UCSD-AML1 (cell line): ENCODE data around the gene TMEFF2.
"Not testable (repeated sequence)": the region's sequence is repeated elsewhere in the genome, so short reads cannot be mapped to it uniquely, and the experiment has no call there.

ENCODE experiments used
- DNase-seq: peaks from one replicate; lab custom pipeline; 2025; ENCODE audit not compliant: unreplicated experiment; lab: John Stamatoyannopoulos, UW

TMEFF2 gene

DNA sequence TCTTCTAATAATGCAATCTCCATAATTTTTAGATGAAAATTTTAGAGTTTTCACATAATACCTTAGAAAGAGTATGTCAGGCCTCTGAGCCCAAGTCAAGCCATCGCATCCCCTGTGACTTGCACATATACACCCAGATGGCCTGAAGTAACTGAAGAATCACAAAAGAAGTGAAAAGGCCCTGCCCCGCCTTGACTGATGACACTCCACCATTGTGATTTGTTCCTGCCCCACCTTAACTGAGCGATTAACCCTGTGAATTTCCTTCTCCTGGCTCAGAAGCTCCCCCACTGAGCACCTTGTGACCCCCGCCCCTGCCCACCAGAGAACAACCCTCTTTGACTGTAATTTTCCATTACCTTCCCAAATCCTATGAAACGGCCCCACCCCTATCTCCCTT is 64.4 kb downstream of the TMEFF2 start:
- DNase-seq: not testable (repeated sequence)

DNA sequence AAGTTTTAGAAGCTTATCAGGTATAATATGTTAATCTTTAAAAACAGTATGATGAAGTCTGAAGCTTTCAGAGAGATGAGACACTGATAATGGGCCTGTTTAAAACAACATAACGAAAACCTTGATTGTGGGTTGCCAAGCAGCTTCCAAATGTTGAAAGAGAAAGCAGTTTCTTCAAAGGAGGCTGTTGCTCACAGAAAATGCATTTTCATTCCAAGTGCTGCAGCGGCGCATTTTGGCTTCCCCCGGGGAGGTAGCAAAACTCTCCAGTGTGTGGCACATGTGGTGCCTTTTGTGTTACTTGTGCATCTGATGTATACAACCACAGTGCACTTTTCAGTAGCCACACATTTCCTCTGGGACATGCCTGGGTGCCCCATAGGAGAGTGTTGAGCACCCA is 66.1 kb downstream of the TMEFF2 start:
- DNase-seq: no peak

DNA sequence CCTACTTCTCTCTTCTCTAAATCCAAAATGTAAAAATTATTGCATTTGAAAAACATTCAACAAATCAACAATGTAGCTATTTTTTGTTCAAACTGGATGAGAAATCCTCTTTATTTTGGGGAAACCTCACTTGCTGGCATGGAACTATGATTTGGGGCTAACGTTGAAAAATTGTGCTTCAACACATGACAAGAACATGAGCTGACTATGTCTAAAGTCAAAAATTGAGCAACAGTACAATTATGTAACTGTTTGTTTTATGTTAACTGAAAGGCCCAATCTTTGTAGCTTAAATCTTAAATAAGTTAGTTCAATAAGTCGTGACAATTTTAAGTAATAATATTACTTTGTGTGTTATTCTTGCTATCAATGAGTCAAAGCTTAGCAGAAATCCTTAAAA is 67.3 kb downstream of the TMEFF2 start:
- DNase-seq: no peak

DNA sequence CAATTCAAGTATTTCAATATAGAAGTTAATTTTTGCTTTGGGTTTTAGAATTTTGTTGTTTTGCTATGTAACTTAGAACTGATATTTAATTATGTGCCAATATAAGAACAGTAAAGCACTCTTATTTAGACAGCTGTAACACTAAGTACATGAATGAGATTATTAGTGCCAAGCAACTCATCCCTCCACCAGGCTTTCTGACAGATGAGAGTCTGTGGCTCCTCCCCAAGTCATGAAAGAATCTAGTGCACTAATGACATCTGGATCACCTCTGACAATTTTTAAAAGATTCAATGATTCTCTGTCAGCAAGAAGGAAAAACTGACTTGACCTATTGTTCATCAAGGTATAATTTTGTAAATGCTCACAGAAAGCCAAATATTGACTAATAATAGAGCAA is 67.8 kb downstream of the TMEFF2 start:
- DNase-seq: no peak

DNA sequence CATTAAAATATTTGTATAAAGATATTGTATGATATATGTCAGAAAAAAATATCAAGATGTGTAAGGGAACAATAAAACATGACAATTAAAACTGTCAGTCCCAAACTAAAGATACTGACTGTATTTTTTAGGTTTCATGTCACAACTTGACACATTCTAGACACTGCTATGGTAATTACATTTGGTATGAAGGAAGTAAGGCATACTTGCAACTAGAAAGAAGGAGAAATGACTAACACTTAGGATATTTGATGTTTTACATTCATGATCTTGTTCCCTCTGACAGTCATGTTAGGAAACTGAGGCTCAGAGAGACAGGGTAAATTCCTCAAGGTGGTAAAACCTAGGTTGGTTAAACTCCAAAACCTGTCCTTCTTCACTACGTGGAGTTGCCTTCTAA is 68.3 kb downstream of the TMEFF2 start:
- no peak for DNase-seq

DNA sequence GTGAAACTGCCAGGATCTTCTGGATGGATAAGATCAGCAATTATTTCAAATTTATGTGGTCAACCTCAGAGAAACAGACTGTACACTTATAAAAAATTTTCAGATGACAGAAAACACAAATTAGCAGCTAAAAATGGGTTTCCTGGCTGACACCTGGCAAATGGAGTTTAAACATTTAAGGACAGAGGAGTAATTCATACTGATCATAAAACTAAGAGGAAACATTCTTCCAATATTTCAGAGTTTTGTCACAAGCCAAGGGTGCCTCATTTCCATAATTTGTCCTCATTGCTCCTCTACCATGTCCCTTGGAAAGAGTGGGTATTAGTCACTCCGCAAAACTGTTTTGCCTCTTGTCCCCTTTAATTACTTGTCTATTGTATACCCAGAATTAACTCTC is 70.2 kb downstream of the TMEFF2 start:
- no peak for DNase-seq

DNA sequence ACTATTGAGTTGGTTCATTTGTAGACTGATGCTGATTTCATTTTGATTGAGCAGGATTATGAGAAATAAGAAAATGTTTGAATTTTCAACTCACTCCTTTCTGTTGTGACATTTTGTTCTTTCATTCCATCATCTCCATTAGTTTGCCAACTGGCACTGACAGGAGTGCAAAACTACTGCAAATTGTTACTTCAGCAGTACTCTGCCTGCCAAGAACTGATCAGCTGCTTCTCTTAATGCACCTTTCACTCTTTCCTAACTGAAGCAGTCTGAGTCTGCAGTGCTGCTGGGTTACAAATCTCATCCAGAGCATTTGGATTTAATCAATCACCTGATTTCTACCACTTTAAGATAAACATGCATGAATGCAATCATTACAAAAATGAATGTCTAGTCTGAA is 70.9 kb downstream of the TMEFF2 start:
- no peak for DNase-seq

DNA sequence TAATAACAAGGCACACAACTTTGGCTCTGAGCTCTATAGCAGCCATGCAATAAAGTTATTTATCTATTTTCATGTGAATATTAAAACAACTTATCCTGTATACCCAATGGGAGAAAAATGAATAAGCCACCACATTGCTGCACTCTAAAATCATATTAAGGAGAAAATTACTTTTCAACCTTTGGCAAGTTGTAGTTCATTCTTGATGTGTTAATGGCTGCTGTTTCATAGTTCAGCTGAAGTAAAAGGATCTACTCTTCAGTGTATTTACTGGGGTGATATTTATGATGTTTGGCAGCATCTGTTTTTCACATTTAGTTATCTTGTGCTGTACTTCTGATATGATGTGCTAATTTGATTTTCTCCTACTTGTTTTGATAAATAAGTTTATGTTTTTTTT is 71.8 kb downstream of the TMEFF2 start:
- no peak for DNase-seq

DNA sequence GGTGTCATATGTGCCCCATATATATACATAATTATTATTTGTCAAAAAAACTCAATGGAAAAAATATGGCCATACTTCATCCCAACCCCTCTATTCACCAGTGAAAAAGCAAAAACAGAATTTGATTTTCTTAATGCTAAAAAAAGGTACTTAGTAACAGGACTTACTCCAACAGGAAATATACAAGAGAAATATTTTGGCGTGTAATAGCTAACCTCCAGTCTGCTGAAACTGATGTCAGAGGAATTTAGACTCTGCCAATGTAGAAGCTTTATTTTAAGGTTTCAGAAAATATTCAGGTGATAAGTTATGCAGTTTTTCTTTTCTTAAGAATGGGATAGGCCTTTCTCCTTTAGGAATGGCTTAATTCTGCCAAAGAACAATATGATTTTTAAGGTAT is 72.6 kb downstream of the TMEFF2 start:
- DNase-seq: no peak

DNA sequence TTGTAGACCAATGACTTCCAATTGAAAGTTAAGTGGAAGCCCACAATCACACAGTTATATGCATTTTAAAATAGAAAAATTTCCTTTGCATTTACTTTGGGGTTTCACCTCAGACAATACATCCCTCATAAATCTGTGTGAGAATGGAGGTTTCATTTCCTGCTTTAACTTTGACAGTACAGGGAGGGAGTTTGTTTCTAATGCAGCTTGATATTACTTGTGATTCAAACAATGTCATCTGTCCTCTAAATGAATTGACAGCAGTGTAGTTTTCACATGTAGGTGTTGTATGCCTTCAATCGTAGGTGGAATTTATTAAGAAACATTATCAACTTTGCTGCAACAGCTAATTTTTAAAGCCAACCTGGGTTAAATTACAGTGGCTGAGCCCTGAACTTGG is 75.2 kb downstream of the TMEFF2 start:
- DNase-seq: no peak

DNA sequence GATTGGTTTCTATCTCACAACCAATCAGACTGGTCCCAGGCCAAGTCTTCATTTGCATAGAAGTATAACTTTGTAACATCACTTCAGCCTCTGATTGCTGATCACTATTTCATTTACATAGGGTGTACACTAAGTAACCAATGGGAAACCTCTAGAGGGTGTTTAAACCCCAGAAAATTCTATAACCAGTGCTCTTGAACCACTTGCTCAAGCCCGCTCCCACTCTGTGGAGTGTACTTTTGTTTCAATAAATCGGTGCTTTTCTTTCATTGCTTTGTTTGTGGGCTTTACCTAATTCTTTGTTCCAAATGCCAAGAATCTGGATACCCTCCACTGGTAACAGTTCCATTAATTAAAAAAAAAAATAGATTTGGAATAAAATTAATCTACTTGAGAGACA is 77.0 kb downstream of the TMEFF2 start:
- DNase-seq: no peak

DNA sequence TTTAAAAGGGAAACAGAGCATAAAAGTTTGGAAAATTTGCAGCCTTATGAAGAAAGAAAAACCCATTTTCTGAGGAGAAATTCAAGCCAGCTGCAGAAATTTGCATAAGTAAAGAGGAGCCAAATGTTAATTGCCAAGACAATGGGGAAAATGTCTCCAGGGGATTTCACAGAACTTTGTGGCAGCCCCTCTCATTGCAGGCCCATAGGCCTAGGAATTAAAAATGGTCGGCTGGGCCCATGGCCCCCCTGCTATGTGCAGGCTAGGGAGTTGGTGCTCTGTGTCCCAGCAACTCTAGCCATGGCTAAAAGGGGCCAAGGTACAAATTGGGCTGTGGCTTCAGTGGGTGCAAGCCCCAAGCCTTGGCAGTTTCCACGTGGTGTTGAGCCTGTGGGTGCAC is 83.2 kb downstream of the TMEFF2 start:
- not testable (repeated sequence) for DNase-seq

DNA sequence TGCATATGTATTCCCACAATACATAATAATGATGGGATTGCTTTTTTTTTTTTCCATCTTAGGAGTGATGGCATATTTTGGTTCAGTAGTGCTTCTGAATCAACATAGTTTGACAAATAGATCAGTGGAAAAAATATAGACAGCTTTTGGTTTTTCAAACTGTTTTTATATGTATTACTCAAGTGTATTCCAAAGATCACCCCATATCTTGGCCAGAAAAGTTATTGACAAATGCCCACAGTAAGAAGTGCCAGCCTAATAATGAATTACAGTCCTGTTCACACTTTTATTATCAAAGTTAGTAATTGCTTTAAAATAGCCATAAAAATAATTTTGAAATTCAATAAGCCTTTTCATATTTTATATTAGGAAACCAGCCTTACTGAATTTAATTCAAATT is 95.0 kb downstream of the TMEFF2 start:
- no peak for DNase-seq

DNA sequence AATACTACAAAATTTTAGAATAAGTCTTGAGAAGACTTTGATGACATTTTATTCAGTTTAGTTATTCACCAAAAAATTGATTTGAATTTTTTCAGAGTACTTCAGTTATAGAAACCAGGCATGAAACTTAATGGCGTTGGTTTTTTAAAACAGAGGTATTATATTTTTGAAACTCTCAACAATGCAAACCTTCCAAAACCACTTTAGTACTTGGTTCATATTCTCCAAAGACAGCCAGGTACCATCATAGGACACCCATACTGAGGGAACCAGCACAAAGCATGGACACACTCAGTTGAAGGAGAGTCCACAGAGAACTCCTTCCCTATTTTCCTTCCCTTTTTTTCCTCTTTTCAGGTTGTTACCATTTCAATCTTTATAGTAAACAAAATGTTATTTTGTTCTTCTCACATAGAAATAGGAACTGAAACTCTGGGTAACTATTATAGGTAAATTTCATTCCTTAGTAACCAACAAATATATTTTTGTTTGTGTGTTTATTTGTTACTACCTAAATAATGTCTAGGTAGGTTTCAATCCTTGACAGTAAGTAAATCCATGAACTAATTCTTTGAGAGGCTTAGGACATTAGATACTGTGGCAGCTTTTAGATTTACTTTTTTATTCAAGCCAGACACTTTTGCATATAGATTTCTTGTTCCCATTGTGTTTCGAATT is 95.8 kb downstream of the TMEFF2 start:
- no peak for DNase-seq

DNA sequence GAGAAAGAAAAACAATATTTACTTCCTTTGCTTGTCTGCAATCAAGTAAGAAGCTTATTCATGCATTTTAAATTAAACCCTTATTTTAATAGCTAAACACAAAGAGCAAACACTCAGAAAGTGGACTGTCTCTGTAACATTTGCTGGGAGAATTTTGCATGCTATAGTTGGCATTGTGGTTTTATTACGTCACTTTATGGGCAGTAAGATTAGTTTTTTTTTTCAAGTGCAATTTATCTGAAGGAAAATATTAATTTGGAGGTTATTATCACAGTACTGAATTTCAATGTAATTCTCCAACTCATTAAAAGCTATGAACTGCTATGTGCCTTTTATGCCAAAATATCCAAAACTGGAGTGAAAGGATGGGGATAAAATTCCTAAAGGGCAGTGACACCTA is 103.3 kb downstream of the TMEFF2 start:
- DNase-seq: no peak

DNA sequence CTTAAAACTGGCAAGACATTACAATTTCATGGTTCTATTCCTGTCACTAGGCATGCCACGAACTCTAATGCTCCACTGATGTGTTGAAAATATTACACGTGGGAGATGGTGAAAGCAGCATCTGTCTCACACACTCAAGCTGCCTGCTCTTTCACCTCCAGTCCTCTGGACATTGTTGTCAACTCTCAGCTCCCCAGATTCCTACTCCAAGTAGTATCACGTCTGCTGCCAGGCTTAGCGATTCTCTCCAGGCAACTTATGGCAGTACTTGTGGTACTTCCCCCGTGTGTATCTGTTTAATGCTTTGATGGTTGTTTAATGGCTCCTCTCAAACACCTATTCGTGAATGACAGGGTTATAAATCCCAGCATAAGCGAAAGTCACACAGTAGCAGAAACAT is 103.8 kb downstream of the TMEFF2 start:
- DNase-seq: no peak

DNA sequence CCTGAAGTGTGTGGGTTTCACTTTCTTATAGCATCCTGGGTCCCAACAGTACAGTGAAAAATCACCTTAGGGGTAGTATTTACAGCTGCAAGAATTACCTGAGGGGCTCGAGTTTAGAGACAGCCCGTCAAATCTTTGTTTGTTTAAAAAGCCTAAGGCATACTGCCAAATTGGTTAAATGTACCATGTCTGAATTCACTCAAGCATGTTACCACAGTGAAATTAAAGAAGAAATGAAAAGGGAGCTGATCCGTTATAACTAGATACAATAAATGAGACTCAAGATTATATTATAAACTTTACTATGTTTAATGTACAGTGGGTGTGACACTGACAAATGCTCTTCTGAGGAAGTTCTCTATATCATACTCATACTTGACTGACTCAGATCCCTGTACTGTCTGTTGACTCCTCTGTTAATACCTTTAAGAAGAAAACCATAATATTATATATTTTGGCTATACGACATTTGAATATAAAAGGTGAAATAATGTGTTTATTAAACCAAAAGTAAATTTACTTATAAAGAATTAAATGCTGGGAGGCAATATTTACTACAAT is 107.3 kb downstream of the TMEFF2 start:
- DNase-seq: no peak

DNA sequence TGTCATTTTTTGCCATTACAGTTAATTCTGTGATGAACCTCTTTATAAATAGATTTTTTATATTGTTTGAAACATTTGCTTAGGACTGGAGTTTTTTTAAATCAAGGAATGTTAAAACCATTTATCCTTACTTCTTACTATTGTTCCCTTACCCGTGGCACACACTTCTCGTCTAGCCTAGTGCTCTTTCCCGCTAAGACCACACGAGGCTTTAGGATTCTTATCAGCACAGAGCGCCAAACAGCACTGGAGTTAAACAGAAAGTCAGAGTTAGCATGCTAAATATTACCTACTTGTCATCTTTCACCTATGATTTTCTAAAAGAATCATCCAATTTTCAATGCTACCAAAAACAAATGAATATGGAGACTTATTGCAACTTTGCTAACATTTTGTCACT is 112.6 kb downstream of the TMEFF2 start:
- DNase-seq: no peak

DNA sequence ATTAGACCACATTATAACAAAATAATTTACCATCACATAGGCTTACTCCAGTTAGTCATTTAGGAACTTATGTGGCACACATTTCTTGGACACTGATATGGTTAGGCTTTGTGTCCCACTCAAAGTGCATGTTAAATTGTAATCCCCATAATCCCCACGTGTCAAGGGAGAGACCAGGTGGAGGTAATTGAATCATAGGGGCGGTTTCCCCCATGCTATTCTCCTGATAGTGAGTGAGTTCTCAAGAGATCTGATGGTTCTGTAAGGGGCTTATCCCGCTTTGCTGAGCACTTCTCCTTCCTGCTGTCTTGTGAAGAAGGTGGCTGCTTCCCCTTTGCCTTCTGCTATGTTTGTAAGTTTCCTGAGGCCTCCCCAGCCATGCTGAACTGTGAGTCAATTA is 114.6 kb downstream of the TMEFF2 start:
- not testable (repeated sequence) for DNase-seq

DNA sequence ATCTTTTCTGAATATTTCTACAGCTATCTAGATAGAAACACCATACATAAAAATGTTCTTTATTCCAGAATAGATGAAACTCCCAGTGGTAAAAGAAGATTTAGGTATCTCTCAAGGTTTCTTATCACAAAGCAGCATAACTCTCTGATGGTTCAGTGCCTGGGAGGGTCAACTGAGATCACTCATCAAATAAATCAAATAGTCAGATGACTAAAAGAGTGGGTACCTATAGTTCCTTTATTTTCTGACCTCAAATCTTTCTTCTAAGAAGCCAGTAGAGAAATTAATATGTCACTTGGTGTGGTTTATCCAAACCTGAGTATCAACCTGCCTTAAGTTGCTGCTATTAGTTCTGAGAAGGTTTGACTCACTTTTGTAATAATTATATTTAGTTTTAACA is 120.9 kb downstream of the TMEFF2 start:
- DNase-seq: no peak

DNA sequence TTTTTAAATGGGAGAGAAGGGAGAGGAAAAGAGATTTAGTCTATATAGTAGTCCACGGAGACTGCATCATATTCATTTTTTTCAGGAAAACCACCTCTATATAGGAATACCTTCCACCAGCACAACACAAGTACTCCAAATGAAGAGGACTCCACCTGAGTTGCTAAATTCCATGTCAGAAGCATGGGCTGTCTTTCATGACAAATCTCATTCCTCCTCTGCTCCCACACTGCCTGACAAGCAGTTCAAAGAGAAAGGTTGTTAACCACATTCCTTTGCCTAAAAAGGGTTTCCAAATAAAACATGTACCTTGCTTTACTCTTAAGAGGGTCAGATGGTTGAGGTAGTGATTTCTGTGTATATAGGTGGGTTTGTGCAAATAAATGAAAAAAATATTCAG is 122.0 kb downstream of the TMEFF2 start:
- no peak for DNase-seq

DNA sequence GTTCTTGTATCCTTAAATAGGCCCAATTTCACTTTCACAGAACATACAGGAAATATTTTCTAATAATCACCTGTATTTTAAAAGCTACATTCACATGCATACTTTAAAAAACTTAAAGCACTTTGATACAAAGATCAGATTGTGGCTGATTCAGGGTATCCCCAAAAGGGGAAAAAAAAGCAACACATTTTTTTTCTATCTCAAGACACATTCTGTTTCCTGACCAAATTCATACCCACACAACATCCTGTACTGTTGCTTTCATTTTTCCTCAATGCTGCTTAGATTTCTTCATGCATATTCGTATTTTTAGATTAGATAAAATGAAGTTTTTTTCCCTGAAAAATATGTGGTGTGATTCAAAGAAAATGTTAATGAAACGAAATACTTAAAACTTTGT is 122.5 kb downstream of the TMEFF2 start:
- DNase-seq: no peak

DNA sequence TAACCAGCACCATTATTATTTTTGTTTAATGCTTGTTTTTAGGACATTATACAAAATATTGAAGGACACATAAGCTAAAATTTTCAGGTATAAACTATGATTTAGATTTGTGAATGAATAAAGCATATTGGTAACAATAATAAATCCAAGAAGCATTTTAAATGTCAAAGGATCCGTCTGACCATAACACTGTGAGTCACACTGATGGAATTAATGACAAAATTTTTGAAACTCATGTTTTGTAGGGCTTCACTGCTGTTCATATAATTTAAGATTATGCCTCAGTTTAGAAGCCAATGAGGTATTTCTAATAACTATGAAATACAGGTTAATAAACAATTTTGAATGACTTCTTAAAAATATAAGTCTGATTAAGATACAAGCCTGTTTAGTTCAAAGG is 124.6 kb downstream of the TMEFF2 start:
- no peak for DNase-seq
